GM19240 (cell line): Measurements from ENCODE around the gene PTGFRN.

ENCODE experiments used
- DNase-seq: peaks from one replicate; pipeline ENCODE4 v3.0.0; 2011; ENCODE audit warnings: low spot score; ENCODE audit not compliant: insufficient read length

Gene PTGFRN

DNA sequence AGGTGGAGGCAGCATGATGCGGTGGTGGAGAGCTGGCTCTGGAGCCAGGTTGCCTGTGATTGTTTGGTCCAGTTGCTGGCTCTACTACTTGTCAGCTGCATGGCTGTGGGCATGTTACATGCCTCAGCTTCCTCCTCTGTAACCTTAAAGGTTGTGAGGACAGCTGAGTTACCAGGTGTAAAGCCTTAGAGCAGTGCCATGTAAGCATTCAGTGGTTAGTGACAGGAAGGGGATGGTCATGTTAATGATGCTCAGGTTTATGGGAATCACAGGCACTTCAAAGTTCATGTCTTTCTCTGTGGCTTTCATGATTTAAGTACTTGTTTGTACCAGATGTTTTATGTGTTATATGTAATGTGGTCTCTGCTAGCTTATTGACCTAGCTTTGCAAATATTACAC is 32.6 kb downstream of the PTGFRN start:
- no peak for DNase-seq

DNA sequence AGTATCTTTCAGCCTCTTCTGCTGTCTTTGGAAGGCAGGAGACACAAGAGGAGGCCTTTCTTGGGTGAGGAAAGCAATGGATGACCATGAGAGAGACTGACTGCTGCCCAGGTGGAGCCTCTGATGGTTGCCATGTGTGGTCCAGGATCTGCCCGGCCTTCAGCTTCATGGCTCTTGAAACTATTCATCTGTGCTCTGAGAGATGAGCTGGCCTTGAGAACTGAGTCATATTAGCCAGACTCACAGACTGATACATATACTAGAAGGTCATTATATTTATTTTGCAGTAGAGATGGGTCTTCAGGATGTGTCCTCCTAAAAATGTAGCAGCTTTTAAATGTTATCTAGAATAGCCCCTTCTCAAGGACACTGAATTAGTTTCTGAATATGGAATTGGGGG is 33.7 kb downstream of the PTGFRN start:
- DNase-seq, result no peak

DNA sequence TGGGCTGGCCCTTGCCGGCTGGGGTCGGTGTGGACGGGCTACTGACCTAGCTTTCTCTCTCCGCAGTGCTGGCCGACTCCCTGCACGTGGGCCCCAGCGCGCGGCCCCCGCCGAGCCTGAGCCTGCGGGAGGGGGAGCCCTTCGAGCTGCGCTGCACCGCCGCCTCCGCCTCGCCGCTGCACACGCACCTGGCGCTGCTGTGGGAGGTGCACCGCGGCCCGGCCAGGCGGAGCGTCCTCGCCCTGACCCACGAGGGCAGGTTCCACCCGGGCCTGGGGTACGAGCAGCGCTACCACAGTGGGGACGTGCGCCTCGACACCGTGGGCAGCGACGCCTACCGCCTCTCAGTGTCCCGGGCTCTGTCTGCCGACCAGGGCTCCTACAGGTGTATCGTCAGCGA is 34.9 kb downstream of the PTGFRN start:
- no peak for DNase-seq

DNA sequence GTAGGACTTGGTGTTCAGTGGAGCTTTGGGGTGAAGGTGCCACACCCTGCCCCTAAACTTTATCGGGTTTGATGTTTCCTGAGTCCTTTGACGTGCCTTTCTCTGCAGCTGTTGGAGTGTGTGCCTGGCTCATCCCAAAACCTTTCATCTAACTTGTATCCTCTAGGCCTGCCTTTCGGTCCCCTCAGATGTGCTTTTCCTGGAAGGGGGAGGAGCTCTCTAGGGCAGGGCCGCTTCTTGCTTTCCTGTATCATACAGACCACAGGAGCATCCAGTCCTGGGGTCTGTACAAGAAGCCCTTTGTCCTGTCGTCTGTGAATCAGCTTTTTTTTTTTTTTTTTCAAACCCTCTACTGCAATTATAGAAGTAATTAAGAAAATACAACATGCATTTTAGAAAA is 35.7 kb downstream of the PTGFRN start:
- DNase-seq, result no peak

DNA sequence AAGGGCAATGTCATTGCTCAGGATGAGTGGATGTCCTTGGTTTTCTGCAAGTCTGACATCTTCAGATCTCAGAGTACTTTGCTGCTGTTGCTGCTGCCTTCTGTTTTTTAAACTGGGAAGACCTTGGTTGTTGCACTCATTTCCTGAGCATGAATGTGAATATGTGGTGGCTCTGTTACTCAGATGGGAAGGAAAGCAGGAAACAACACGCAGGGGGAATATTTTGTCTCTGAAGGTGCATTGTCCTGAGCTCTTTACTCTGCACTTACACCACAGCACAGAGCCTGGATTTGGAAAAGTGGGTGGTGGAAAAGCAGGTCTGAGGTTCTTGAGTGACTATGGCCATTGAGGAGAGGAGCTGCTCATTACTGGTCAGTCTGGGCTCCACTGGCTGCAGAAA is 36.3 kb downstream of the PTGFRN start:
- DNase-seq, result no peak

DNA sequence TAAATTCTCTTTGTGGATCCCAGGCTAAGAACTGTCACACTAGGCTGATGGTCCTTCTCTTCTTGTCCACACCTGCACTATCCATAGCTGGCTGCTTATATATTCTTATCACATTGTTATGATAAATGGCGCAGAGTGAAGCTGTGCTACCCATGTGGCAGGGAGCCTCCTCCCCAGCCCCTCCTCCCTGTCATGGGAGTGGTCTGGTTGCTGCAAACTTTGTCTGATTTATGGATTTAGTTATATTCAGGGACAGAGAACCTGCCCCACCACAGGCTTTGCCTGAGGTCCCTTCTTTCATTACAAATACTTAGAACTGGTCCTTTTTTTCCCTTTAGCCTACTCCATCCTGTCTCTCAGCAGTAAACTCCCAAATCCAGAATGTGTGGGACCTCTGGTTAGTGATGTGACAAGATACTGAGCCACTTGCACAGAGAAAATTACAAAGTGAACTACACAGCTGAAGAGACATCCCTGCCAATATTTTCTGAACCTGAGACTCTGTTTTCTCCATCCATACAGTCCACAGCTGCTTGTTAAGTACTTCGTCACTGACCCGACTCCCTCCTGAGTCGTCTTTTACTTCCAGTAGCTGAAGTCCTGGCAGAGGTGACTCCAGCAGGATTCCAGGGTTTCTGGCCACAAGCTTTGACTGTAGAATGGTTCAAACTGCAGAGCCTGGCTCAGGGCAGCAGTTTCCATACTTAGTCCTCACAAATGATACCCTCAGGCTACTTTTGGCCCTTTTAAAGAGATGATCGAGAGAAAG is 37.6 kb downstream of the PTGFRN start:
- no peak for DNase-seq

DNA sequence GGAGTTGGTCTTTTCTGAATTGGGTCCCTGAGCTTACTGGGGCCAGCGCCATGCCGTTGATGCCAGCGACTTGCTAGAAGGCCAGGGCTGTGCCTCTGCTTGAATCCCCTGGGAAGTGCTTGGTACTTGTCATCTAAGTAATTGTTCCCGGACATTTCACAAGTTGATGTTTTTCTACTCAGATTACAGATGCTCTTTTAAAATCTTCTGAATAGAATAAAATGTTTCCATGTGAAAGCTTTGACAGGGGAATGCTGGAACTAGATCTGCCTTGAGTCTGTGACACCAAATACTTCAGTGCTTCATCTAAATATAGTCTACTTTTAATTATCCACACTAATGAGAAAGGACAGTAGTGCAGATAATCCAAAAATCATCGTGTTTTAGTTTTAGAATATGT is 38.3 kb downstream of the PTGFRN start:
- no peak for DNase-seq

DNA sequence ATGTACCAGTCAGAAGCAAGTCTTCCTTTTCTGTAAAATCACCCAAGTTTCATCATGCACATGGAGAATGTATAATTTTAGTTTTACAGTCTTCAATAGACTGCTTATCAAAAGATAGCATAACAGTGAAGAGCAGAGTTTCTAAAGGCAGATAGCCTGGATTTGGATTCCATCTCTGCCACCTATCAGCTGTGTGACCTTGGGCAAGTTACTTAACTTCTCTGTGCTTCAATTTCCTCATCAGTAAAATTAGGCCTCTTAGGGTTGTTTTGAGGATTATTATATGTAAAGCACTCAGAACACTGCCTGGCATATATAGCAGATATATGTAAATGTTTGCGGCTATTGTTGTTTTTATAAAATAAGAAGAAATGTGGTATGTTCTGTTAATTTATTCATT is 38.9 kb downstream of the PTGFRN start:
- DNase-seq, result no peak

DNA sequence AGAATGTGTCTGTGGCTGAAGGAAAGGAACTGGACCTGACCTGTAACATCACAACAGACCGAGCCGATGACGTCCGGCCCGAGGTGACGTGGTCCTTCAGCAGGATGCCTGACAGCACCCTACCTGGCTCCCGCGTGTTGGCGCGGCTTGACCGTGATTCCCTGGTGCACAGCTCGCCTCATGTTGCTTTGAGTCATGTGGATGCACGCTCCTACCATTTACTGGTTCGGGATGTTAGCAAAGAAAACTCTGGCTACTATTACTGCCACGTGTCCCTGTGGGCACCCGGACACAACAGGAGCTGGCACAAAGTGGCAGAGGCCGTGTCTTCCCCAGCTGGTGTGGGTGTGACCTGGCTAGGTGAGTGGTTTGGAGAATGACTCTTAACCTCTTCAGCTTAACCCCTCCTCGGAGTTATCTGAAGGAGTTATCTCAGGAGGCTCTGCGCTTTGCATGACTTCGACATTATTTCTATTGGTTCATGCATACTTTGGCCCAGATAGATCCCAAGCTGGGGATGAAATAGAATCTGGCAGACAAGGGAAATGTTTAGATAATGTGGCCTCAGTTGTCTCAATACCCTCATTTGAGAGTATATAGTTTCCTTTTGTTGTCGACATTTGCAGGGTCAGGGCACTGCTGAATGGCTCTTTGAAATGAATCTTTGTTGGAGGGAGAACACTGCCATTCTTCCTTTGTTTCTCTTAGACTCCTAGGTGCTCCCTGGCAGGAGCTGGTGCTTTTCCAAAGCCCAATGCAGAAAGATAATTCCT is 39.7 kb downstream of the PTGFRN start:
- DNase-seq, result no peak

DNA sequence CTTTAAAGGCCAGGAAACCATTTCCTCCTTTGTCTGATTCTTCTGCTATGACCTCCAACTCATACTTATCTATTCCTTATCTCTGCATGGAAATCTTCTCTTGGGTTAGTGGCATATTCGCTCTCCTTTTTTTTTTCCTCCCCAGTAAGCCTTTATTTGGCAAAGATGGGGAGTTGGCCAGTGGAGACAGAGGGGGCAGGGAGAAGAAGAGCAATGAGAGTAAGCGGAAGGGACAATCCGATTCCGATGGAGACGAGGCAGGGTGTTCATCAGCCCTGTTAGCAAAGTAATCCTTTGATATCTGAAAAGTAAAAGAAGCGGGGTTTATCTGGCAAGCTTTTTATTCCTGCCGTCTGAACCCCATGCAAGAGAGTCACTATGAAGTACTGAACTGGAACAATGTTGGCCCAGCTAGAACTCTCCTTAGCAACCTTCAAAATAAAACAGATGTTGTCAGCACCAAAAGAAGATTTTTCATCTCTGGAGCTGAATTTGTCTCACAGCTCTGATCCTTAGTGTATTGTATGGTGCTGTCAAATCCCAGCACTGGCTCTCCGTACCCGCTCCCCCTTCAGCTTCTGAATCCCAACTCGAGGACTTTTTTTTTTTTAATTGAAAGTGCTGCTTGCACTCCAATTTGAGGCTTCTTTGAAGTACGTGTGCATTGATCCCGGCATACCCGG is 40.9 kb downstream of the PTGFRN start:
- no peak for DNase-seq

DNA sequence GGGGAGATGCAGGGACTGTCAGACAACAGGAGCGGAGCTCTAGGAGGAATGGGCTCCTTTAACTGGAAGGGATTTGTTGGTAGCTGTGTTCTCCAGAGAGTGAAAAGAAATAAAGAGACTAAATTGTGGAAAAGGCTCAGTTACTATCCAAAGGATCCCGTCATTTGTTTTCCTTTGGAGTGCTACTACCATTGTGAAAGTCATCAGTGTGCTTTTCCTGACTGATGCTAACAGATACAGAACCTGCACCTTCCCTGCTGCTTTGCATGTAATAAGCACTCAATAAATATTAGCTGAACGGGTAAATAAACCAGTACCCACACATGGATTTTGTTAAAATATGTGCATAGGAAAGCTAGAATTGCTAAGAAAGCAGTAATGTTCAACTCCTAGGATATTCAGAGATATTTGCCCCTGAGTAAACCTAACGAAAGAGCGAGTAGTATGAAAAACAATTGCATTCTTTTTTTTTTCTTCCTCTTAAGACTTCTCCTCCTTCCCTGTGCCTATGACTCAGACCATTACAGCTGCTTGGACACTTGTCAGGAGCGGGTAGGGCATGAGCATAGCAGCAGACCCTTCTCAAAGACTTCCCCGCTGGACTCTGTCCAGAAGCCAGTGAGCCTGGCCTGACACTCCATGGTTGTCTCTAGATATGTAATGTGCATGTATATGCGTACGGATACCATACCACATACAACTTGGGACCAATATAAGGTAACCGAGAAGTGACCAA is 41.7 kb downstream of the PTGFRN start:
- no peak for DNase-seq

DNA sequence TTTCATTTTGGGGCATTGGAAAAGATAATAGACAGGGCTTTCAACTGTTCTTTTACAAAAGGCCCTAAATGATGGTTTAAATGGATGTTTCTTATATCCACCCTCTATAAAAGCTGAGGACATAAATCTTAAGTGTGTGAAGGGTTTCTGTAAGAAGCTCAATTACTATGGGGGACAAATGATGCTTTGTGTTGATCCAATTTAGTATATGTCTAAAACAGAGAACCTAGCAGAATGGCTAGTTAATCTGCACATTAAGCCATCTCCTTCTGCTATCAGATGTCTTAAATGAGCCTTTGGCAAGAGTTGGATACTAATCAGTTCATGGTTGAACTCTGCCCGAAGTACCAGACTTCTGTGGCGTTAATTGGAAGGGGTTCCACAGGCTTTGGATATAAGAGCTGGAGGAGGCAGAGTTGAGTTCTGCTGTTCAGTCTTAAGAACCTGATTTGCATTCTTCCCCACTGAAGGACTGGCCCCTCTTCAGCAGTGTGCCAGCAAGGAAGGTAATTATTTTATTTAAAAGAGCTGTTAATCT is 43.1 kb downstream of the PTGFRN start:
- DNase-seq, result no peak

DNA sequence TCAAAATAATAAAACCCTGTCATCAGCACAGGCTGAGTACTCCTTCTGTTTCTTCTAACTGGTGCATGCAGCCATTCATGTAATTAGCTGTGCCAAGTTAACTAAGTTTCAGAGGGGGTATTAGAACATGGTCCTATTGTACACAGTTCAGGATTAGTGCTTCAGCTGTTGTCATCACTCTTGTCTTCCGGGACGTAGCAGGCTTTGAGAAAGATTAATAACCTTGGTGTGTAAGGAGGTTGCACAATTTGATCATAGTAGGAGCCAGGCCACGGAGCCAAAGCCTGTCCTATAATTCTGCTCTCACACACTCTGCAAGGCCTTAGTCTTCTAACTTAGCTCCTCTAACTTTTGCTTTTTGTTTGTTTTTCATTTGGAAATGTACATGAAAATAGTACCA is 44.7 kb downstream of the PTGFRN start:
- no peak for DNase-seq

DNA sequence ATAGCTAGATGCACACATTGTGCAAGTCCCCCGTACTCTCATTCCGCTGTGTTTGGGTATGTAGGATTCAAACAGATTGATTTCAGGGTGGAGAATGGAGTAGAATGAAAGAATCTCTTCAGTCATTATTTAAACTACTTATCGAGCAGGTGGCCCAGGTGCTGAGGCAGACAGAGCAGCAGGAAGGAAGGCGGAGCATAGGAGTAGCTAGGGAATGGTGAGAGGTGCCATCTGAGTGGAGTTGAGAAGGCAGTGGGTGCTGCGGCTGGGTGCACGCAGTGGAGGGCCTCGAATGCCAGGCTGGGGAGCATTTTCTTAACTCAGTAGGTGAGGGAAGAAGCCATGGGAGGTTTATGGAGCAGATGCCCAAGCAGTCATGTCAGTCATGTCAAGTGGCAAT is 46.7 kb downstream of the PTGFRN start:
- DNase-seq, result no peak

DNA sequence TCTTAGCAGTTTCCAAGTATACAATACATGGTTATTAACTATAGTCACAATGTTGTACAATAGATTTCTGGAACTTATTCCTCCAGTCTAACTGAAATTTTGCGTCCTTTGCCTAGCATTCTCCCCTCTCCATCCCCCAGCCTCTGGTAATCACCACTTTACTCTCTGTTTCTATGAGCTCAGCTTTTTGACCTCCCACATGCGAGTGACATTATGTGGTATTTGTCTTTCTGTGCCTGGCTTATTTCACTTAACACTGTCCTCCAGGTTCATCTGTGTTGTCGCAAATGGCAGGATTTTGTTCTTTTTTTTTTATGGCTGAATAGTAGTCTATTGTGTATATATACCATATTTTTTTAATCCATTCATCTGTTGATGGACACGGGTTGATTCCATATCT is 47.9 kb downstream of the PTGFRN start:
- no peak for DNase-seq

DNA sequence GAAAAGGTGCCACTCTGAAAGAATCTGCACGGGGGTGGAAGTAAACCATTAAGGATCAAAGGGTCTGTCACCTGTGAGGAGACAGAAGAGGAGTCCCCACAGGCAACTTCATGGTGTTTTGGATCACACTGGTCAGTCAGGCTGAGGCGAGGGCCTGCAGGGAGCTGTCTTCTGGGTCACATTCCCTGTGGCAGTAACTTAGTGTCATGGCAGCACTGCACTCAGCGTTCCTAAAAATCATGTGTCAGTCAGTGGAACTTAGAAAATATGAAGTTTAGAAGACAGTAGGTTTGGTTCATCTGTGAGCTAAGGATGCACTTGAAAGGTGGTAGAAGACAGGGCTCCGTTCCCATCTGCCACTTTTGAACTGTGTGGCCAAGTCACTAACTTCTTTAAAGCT is 48.4 kb downstream of the PTGFRN start:
- no peak for DNase-seq

DNA sequence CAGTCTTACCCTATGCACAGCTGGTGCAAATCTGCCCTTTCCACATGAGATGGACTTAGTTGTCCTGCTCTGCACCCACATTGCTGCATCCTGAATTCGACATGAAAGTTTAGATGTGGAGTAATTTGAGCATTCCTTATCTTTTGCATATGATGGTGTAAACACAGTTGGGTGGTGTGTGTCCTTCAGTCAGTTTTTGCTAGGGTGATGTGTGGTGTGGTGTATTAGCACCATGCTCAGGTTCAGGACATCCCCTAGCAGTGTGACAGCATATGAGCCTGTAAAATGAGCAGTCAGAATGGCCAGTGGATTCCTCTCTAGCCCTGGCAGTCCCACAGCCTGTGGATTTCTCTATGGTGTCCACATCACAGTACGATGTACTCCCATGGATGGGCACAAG is 49.3 kb downstream of the PTGFRN start:
- DNase-seq, result no peak

DNA sequence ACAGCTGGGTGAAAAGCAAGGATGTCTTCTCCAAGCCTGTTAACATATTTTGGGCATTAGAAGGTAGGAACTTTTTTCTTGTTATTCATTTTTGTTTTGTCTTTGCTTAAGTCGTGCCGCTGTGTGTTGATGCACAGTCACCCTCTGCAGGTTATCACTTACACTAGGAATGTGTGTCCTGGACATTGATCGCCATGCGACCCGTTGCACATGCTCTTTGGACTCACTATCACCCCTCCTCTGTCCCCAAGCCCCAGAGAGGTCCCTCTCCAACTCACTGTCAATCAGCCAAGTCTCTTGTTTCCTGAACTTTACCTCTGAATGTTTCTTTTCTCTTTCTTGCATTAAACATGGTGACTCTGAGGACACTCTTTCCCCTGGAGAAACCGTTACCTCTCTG is 51.9 kb downstream of the PTGFRN start:
- no peak for DNase-seq

DNA sequence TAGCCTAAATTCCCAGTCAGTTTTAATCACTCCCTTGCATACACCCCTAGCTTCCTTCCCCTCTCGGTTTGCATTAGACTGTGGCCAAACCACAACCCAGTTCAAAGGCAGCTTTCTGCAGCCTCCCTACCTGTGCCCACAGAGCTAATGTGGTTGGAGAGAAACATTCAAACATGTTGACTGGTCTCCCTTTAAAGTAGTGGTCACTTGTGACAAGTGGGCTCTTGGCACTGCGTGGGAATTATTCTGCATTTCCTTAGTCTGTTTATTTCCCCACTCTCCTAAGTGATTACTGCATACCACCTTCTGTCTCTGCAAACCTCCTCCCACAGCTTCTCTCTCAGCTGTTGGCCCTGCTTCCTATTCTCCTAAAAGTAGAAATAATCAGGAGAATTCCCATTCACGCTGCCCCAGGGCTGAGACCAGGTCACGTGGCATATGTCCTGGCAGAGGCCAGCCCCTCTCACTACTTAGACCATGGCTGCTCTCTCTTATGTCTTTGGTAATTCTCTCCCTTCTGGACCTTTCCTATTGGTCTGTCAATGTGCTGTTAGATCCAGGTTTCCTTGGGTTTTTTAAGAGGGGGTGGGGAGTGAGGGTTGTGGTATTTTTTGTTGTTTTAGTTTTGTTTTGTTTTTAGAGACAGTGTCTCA is 53.4 kb downstream of the PTGFRN start:
- no peak for DNase-seq

DNA sequence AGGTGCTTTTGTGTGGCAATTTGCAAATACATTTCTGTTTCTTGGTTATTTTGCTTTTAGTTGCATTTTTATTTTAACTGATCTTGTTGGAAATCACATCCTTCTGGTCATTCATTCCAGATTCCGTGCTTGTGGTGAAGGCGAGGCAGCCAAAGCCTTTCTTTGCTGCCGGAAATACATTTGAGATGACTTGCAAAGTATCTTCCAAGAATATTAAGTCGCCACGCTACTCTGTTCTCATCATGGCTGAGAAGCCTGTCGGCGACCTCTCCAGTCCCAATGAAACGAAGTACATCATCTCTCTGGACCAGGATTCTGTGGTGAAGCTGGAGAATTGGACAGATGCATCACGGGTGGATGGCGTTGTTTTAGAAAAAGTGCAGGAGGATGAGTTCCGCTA is 57.1 kb downstream of the PTGFRN start:
- DNase-seq, result no peak

DNA sequence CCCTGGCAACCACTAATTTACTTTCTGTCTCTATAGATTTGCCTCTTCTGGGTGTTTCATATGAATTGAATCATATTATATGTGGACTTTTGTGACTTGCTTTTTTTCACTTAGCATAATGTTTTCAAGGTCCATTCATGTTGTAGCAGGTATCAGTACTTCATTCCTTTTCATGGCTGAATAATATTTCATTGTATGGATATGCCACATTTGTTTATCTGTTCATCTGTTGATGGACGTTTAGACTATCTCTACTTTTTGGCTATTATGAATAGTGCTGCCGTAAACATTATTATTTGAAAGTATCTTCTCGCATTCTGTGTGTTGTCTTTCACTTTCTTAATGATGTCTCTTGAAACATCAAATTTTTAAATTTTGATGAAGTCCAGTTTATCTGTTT is 59.0 kb downstream of the PTGFRN start:
- DNase-seq, result no peak
